Hepatocyte (in vitro differentiated cells): Measurements from ENCODE around the gene DGKD. TPM values are rescaled to one million over a fixed set of nuclear protein-coding genes. Genes with fewer than 3 reads are reported as not detected.

ENCODE experiments used
- DNase-seq: peaks from one replicate; pipeline ENCODE4 v3.0.0-alpha.2; 2016; ENCODE audit warnings: low spot score
- H2AFZ ChIP-seq: fragments of 200-600 bp; sonication (generic); 2 replicates; pipeline ENCODE4 v1.6.0; 2016; ENCODE audit warnings: antibody characterized with exemption, mild to moderate bottlenecking
- H3K27ac ChIP-seq: fragments of 200-600 bp; sonication (generic); 2 replicates; pipeline ENCODE4 v1.5.1; 2016; ENCODE audit warnings: mild to moderate bottlenecking
- H3K27me3 ChIP-seq: fragments of 200-600 bp; sonication (generic); 2 replicates; pipeline ENCODE4 v1.6.1; 2016
- H3K36me3 ChIP-seq: fragments of 200-600 bp; sonication (generic); replicated peaks from 2 replicates; pipeline ENCODE4 v1.5.1; 2016; ENCODE audit warnings: low read depth; ENCODE audit not compliant: insufficient read depth
- H3K4me1 ChIP-seq: fragments of 200-600 bp; sonication (generic); 2 replicates; pipeline ENCODE4 v1.5.1; 2016; ENCODE audit warnings: mild to moderate bottlenecking, moderate library complexity; ENCODE audit not compliant: insufficient read depth
- H3K4me2 ChIP-seq: fragments of 200-600 bp; sonication (generic); 2 replicates; pipeline ENCODE4 v1.6.0; 2016
- H3K4me3 ChIP-seq: fragments of 200-600 bp; sonication (generic); 2 replicates; pipeline ENCODE4 v1.5.1; 2016; ENCODE audit warnings: mild to moderate bottlenecking
- H3K79me2 ChIP-seq: fragments of 200-600 bp; sonication (generic); 2 replicates; pipeline ENCODE4 v1.6.0; 2017; ENCODE audit warnings: mild to moderate bottlenecking
- H3K9me2 ChIP-seq: fragments of 200-600 bp; sonication (generic); replicated peaks from 2 replicates; pipeline ENCODE4 v1.6.0; 2017; ENCODE audit warnings: mild to moderate bottlenecking; ENCODE audit not compliant: insufficient read depth
- H3K9me3 ChIP-seq: fragments of 200-600 bp; sonication (generic); 2 replicates; pipeline ENCODE4 v1.5.1; 2016; ENCODE audit warnings: low read depth, mild to moderate bottlenecking
- H4K20me1 ChIP-seq: fragments of 200-600 bp; sonication (generic); 2 replicates; pipeline ENCODE4 v1.6.0; 2016; ENCODE audit warnings: mild to moderate bottlenecking; ENCODE audit not compliant: insufficient read depth, poor library complexity, severe bottlenecking
- EZH2 ChIP-seq: fragments of 200-600 bp; sonication (generic); IDR thresholded peaks from 2 replicates; pipeline ENCODE4 v1.6.1; 2016; ENCODE audit warnings: antibody characterized with exemption, mild to moderate bottlenecking, borderline replicate concordance
- EZH2phosphoT487 ChIP-seq: fragments of 200-600 bp; sonication (generic); IDR thresholded peaks from one replicate; pipeline ENCODE4 v1.6.1; 2018; ENCODE audit warnings: antibody characterized with exemption, mild to moderate bottlenecking, low read depth, moderate library complexity; ENCODE audit not compliant: unreplicated experiment, severe bottlenecking
- WGBS: methylation state at CpG from one replicate; pipeline ENCODE4 v1.1.6; 2016; ENCODE audit warnings: low lambda C conversion rate; ENCODE audit errors: missing lambda C conversion rate; 5-methylcytosine and 5-hydroxymethylcytosine counted together
- polyA plus RNA-seq: library from polyadenylated mRNA; unstranded; fragments of >200 nt; fragmentation: Nextera tagmentation; extraction: Ambion mirVana; gene quantifications from 2 replicates; pipeline ENCODE4 v1.2.1, GENCODE V29; 2016
- total RNA-seq: library from RNA; depleted of rRNA; stranded (reverse); fragments of >200 nt; gene quantifications from 2 replicates; pipeline ENCODE4 v1.2.3, GENCODE V29; 2014
- TF ChIP-seq, protein P1 (sequence below): fragments of 200-600 bp; sonication (generic); IDR thresholded peaks from 2 replicates; pipeline ENCODE4 v1.5.1; 2016; ENCODE audit warnings: antibody characterized with exemption, mild to moderate bottlenecking; ENCODE audit not compliant: poor library complexity

DGKD gene
- total and polyA plus RNA-seq, 2 experiments from 2014 or later: 14.2 to 14.3 TPM

DNA sequence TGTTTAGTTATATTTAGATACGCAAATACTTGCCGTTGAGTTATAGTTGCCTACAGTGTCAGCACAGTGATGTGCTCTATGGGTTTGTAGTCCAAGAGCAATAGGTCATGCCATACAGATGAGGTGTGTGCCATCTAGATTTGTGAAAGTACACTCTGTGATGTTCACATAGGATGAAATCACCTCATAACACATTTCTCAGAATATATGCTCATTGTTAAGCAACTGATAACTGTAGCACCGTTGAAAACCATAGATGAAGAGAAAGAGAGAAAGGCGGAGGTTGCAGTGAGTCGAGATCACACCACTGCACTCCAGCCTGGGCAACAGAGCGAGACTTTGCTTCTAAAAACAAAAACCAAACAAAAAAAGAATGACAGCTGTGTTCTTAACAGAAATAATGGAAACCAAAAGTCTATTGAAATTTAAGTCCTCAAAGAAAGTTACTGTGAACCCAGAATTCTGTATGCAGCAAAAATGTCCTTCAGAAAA is 9.5 kb downstream of the DGKD start:
- no peak overlapping the region for H3K27ac ChIP-seq
- H3K36me3 ChIP-seq: no peaks in the 10 kb centered on the region
- TF ChIP-seq EZH2 (no peak), EZH2phosphoT487 (no peak)
- TF ChIP-seq, protein P1, sequence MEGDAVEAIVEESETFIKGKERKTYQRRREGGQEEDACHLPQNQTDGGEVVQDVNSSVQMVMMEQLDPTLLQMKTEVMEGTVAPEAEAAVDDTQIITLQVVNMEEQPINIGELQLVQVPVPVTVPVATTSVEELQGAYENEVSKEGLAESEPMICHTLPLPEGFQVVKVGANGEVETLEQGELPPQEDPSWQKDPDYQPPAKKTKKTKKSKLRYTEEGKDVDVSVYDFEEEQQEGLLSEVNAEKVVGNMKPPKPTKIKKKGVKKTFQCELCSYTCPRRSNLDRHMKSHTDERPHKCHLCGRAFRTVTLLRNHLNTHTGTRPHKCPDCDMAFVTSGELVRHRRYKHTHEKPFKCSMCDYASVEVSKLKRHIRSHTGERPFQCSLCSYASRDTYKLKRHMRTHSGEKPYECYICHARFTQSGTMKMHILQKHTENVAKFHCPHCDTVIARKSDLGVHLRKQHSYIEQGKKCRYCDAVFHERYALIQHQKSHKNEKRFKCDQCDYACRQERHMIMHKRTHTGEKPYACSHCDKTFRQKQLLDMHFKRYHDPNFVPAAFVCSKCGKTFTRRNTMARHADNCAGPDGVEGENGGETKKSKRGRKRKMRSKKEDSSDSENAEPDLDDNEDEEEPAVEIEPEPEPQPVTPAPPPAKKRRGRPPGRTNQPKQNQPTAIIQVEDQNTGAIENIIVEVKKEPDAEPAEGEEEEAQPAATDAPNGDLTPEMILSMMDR: no peak
- H3K4me2 ChIP-seq: no peak overlapping the region
- no peaks in the 10 kb centered on the region for H3K27me3 ChIP-seq
- peaks cover 6% of the 10 kb centered on the region for H3K4me1 ChIP-seq
- peaks cover 5% of the 10 kb centered on the region for H3K9me3 ChIP-seq
- H3K79me2 ChIP-seq: peaks cover 77% of the 10 kb centered on the region
- no peak overlapping the region for H3K4me3 ChIP-seq
- 93% methylated on average over 6 of the region's 6 CpGs for WGBS
- H3K9me2 ChIP-seq: no peaks in the 10 kb centered on the region
- H2AFZ ChIP-seq: no peak overlapping the region
- DNase-seq: no peak
- H4K20me1 ChIP-seq: no peaks in the 10 kb centered on the region

DNA sequence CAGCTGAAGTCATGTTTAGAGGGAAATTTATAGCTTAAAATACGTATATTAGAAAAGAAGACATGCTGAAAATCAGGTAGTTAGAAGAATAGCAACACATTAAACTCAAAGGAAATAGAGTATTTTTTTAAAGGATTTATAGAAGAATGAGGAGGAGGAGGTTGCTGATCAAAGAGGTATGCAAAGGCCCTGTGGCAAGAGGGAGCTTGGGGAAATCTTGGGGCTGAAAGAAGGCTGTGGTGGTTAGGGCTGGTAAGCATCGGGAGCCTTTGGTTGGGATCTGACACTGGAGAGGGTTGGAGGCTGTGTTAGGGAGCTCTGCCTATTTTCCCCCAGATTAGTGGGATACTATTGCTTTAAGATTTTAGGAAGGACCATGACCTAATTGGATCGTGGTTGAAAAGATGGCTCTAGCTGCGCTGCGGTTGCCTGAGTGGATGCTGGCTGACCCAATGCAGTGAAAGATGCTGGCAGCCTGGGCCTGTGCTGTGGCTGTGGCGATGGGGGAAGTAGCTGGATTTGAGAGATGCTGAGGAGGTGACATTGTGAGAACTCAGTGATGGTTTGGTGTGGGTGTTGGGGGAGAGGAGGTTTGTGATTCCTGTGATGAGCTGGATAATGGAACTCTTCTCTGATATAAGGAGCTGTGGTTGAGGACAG is 11.7 kb downstream of the DGKD start:
- TF ChIP-seq EZH2: no peak
- TF ChIP-seq, protein P1: no peak
- no peak for TF ChIP-seq EZH2phosphoT487
- Histone ChIP-seq H3K27ac (no peak overlapping the region), H4K20me1 (no peaks in the 10 kb centered on the region), H3K79me2 (peaks cover 78% of the 10 kb centered on the region), H3K4me1 (no peaks in the 10 kb centered on the region), H3K9me3 (peaks cover 5% of the 10 kb centered on the region), H2AFZ (no peak overlapping the region), H3K36me3 (no peaks in the 10 kb centered on the region), H3K4me3 (no peak overlapping the region), H3K27me3 (no peaks in the 10 kb centered on the region), H3K9me2 (no peaks in the 10 kb centered on the region), H3K4me2 (no peak overlapping the region)
- WGBS: 97% methylated on average over 6 of the region's 6 CpGs
- DNase-seq: no peak

DNA sequence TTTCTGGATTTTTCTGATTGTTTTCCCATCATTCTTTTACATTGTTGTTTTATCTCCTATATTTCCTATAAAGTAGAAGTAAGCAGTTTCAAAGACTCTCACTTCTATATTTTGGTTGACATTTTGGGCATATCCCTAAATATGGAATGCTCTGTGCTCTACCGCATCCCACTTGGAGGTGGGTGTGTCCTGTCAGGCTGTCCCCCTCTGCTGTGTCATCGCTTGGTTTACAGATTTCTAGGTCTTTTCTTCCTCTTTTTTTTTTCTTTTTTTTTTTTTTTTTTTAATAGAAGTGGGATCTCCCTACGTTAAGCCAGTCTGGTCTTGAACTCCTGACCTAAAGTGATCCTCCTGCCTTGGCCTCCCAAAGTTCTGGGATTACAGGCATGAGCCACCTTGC is 13.3 kb downstream of the DGKD start:
- Histone ChIP-seq H3K9me3 (peaks cover 5% of the 10 kb centered on the region), H3K4me2 (no peak overlapping the region), H2AFZ (no peak overlapping the region), H3K27ac (no peak overlapping the region), H3K4me3 (no peak overlapping the region), H3K79me2 (peaks cover 82% of the 10 kb centered on the region), H3K36me3 (no peaks in the 10 kb centered on the region), H4K20me1 (no peaks in the 10 kb centered on the region), H3K9me2 (no peaks in the 10 kb centered on the region), H3K4me1 (no peaks in the 10 kb centered on the region), H3K27me3 (no peaks in the 10 kb centered on the region)
- no peak for TF ChIP-seq EZH2phosphoT487
- TF ChIP-seq, protein P1: no peak
- no peak for TF ChIP-seq EZH2
- no peak for DNase-seq
- WGBS: 96% methylated on average over 3 of the region's 3 CpGs
